SW 1271 (cell line): ENCODE results near the gene SIX5.
"Not testable (repeated sequence)": the region's sequence is repeated elsewhere in the genome, so short reads cannot be mapped to it uniquely, and the experiment has no call there.

Experiments used
- DNase-seq, 2 experiments: peaks; one replicate each; lab custom pipeline; 2025; lab: John Stamatoyannopoulos, UW

The SIX5 gene

GRCh38 chr19:45768984-45769782, at the start of gene SIX5:
Gene SIX5 (minus strand): TSS chr19:45769252. CDS start chr19:45768844, 408 bp downstream.
- DNase-seq: peak; percentile 86 to 91

- no peak for DNase-seq
These were observed 48.8 kb upstream of the SIX5 start for GRCh38 chr19:45817725-45818301.

- peak; percentile 69 to 89 for DNase-seq
These were observed 48.1 kb upstream of the SIX5 start for GRCh38 chr19:45817010-45817724.

- no peak for DNase-seq
These were observed 47.4 kb upstream of the SIX5 start for GRCh38 chr19:45816236-45817009.

- DNase-seq: no peak
These were observed 46.6 kb upstream of the SIX5 start for GRCh38 chr19:45815481-45816216.

GRCh38 chr19:45814851-45815480, 45.9 kb upstream of the SIX5 start, which contains the start of gene RSPH6A:
Gene RSPH6A (minus strand): TSS chr19:45815308. CDS start chr19:45815176, 132 bp downstream.
- no peak for DNase-seq

- no peak for DNase-seq
These were observed 45.2 kb upstream of the SIX5 start for GRCh38 chr19:45814166-45814780.

GRCh38 chr19:45812297-45812696, 43.2 kb upstream of the SIX5 start:
- DNase-seq: no peak

GRCh38 chr19:45809643-45810159, 40.6 kb upstream of the SIX5 start:
- peak in 1 of 2 experiments; percentile 47 for DNase-seq

- no peak for DNase-seq
These were observed 36.7 kb upstream of the SIX5 start for GRCh38 chr19:45805719-45806118.

- no peak for DNase-seq
These were observed 35.8 kb upstream of the SIX5 start for GRCh38 chr19:45804959-45805230.

- DNase-seq: no peak
These were observed 35.3 kb upstream of the SIX5 start for GRCh38 chr19:45804140-45804958.

GRCh38 chr19:45801603-45802175, 32.6 kb upstream of the SIX5 start:
- DNase-seq: no peak

- no peak for DNase-seq
These were observed 31.1 kb upstream of the SIX5 start for GRCh38 chr19:45800070-45800553.

- DNase-seq: not testable (repeated sequence)
These were observed 30.5 kb upstream of the SIX5 start for GRCh38 chr19:45799541-45799940.

- DNase-seq: peak in 1 of 2 experiments; percentile 58
These were observed 30.0 kb upstream of the SIX5 start for GRCh38 chr19:45798995-45799517.

- no peak for DNase-seq
These were observed 25.6 kb upstream of the SIX5 start for GRCh38 chr19:45794627-45795026.

GRCh38 chr19:45793876-45794275, 24.8 kb upstream of the SIX5 start:
- no peak for DNase-seq

- DNase-seq: no peak
These were observed 24.1 kb upstream of the SIX5 start for GRCh38 chr19:45793178-45793564.
